ENCODE results near the gene HADH. TPM values are rescaled to one million over a fixed set of nuclear protein-coding genes. Genes with fewer than 3 reads are reported as not detected.

HADH gene
- polyA plus RNA-seq, 1 of the 3 experiments (the other 2 are of a cell fraction), result 19.4 TPM

DNA sequence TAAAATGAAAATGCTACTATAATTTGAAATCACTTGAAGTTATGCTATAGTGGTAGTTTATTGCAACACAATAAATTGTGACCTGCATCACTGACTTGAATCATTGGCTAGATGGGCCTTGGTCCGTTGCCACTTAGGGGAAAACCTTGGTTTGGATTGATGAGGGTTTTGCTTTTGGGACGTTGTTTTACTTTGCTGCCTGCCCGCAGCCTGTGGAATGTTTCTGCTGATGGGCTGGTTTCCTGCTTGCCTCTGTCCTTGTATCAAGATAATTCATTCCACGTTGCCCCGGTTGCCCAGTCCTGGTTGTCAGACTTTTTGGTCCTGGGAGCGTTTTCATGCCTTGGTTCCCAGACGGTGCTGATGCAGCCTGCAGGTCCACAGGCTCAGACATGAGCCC, 18.3 kb downstream of the HADH start:
- H2AFZ ChIP-seq (ENCODE audit: low read depth), result no peak overlapping the region
- CTCF ChIA-PET, result no interaction called here
- WGBS (ENCODE audit: low lambda C conversion rate), result 93% methylated on average over 5 of the region's 7 CpGs

More for the DNA sequence above, 18.3 kb downstream of the HADH start:
- no peaks in the 10 kb centered on the region for H4K20me1 ChIP-seq (ENCODE audit: insufficient read depth)
- no peaks in the 10 kb centered on the region for H3K9me3 ChIP-seq
- H3F3A ChIP-seq (replicated peaks; ENCODE audit: insufficient read depth), result peaks cover 10% of the 10 kb centered on the region
- DNase-seq, result no peak
- no peaks in the 10 kb centered on the region for H3K79me2 ChIP-seq (ENCODE audit: insufficient read depth)
- POLR2A ChIA-PET, result no interaction called here
- TF ChIP-seq ELF1 (IDR thresholded peaks at IDR 0.05) (no peak), TEAD4 (IDR thresholded peaks at IDR 0.05; ENCODE audit: borderline replicate concordance, insufficient read depth) (no peak), GABPA (IDR thresholded peaks at IDR 0.05; ENCODE audit: low read depth) (no peak), RAD21 (IDR thresholded peaks at IDR 0.05; ENCODE audit: low read length) (no peak), MXI1 (IDR thresholded peaks at IDR 0.05; ENCODE audit: low read depth, low read length) (no peak), FOSL2 (IDR thresholded peaks at IDR 0.05; ENCODE audit: borderline replicate concordance, low read depth) (no peak), SIN3A (IDR thresholded peaks at IDR 0.05; ENCODE audit: borderline replicate concordance, low read depth, low read length) (no peak), SMC3 (IDR thresholded peaks at IDR 0.05; ENCODE audit: low read depth, low read length) (no peak), MEF2A (IDR thresholded peaks at IDR 0.05; ENCODE audit: borderline replicate concordance, low read depth) (no peak), GATA2 (CRISPR knock-in tag; IDR thresholded peaks at IDR 0.05) (no peak), RCOR1 (IDR thresholded peaks at IDR 0.05; ENCODE audit: low read length) (no peak), EZH2phosphoT487 (IDR thresholded peaks at IDR 0.05; ENCODE audit: borderline replicate concordance, low read depth) (no peak), FOXM1 (IDR thresholded peaks at IDR 0.05; ENCODE audit: low read depth) (no peak)
- TF ChIP-seq, protein P1, sequence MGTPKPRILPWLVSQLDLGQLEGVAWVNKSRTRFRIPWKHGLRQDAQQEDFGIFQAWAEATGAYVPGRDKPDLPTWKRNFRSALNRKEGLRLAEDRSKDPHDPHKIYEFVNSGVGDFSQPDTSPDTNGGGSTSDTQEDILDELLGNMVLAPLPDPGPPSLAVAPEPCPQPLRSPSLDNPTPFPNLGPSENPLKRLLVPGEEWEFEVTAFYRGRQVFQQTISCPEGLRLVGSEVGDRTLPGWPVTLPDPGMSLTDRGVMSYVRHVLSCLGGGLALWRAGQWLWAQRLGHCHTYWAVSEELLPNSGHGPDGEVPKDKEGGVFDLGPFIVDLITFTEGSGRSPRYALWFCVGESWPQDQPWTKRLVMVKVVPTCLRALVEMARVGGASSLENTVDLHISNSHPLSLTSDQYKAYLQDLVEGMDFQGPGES (IDR thresholded peaks at IDR 0.05; ENCODE audit: low read depth, low read length), result no peak
- TF ChIP-seq, protein P2, sequence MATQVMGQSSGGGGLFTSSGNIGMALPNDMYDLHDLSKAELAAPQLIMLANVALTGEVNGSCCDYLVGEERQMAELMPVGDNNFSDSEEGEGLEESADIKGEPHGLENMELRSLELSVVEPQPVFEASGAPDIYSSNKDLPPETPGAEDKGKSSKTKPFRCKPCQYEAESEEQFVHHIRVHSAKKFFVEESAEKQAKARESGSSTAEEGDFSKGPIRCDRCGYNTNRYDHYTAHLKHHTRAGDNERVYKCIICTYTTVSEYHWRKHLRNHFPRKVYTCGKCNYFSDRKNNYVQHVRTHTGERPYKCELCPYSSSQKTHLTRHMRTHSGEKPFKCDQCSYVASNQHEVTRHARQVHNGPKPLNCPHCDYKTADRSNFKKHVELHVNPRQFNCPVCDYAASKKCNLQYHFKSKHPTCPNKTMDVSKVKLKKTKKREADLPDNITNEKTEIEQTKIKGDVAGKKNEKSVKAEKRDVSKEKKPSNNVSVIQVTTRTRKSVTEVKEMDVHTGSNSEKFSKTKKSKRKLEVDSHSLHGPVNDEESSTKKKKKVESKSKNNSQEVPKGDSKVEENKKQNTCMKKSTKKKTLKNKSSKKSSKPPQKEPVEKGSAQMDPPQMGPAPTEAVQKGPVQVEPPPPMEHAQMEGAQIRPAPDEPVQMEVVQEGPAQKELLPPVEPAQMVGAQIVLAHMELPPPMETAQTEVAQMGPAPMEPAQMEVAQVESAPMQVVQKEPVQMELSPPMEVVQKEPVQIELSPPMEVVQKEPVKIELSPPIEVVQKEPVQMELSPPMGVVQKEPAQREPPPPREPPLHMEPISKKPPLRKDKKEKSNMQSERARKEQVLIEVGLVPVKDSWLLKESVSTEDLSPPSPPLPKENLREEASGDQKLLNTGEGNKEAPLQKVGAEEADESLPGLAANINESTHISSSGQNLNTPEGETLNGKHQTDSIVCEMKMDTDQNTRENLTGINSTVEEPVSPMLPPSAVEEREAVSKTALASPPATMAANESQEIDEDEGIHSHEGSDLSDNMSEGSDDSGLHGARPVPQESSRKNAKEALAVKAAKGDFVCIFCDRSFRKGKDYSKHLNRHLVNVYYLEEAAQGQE (IDR thresholded peaks at IDR 0.05; ENCODE audit: low read depth, low read length), result no peak
- TF ChIP-seq, protein P3, sequence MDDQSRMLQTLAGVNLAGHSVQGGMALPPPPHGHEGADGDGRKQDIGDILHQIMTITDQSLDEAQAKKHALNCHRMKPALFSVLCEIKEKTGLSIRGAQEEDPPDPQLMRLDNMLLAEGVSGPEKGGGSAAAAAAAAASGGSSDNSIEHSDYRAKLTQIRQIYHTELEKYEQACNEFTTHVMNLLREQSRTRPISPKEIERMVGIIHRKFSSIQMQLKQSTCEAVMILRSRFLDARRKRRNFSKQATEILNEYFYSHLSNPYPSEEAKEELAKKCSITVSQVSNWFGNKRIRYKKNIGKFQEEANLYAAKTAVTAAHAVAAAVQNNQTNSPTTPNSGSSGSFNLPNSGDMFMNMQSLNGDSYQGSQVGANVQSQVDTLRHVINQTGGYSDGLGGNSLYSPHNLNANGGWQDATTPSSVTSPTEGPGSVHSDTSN (IDR thresholded peaks at IDR 0.05), result no peak
- TF ChIP-seq, protein P4, sequence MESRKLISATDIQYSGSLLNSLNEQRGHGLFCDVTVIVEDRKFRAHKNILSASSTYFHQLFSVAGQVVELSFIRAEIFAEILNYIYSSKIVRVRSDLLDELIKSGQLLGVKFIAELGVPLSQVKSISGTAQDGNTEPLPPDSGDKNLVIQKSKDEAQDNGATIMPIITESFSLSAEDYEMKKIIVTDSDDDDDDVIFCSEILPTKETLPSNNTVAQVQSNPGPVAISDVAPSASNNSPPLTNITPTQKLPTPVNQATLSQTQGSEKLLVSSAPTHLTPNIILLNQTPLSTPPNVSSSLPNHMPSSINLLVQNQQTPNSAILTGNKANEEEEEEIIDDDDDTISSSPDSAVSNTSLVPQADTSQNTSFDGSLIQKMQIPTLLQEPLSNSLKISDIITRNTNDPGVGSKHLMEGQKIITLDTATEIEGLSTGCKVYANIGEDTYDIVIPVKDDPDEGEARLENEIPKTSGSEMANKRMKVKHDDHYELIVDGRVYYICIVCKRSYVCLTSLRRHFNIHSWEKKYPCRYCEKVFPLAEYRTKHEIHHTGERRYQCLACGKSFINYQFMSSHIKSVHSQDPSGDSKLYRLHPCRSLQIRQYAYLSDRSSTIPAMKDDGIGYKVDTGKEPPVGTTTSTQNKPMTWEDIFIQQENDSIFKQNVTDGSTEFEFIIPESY (IDR thresholded peaks at IDR 0.05; ENCODE audit: borderline replicate concordance, low read depth), result no peak
- peaks cover 0 to 12% of the 10 kb centered on the region in 2 experiments; a peak in 1 of 4 replicates for H3K4me1 ChIP-seq (ENCODE audit: control insufficient read depth in 1 of 2, insufficient read depth in 2 of 2, low read depth in 1 of 2, low read length in 1 of 2)
- H3K27me3 ChIP-seq (ENCODE audit: insufficient read depth), result no peaks in the 10 kb centered on the region
- no peaks in the 10 kb centered on the region for H3K36me3 ChIP-seq (replicated peaks in 1 of 2; ENCODE audit: control insufficient read depth in 1 of 2, insufficient read depth in 2 of 2, low read length in 1 of 2)
- H3K4me3 ChIP-seq (ENCODE audit: low read depth in 2 of 2, low read length in 1 of 2), result no peak overlapping the region
- H3K4me2 ChIP-seq, result no peak overlapping the region
- no peak overlapping the region for H3K9ac ChIP-seq
- H3K27ac ChIP-seq (ENCODE audit: low read depth in 2 of 2, low read length in 1 of 2), result no peak overlapping the region
- H3K9me2 ChIP-seq, result no peaks in the 10 kb centered on the region

Measured in SK-N-SH (cell line).